NCI-H2196 treated with DMSO at 0.1 percent for 48 hours (cell line): ENCODE results near the gene MYO15B.

ENCODE experiments used
- DNase-seq: peaks from one replicate; lab custom pipeline; 2025; ENCODE audit not compliant: unreplicated experiment; lab: John Stamatoyannopoulos, UW

MYO15B gene

DNA sequence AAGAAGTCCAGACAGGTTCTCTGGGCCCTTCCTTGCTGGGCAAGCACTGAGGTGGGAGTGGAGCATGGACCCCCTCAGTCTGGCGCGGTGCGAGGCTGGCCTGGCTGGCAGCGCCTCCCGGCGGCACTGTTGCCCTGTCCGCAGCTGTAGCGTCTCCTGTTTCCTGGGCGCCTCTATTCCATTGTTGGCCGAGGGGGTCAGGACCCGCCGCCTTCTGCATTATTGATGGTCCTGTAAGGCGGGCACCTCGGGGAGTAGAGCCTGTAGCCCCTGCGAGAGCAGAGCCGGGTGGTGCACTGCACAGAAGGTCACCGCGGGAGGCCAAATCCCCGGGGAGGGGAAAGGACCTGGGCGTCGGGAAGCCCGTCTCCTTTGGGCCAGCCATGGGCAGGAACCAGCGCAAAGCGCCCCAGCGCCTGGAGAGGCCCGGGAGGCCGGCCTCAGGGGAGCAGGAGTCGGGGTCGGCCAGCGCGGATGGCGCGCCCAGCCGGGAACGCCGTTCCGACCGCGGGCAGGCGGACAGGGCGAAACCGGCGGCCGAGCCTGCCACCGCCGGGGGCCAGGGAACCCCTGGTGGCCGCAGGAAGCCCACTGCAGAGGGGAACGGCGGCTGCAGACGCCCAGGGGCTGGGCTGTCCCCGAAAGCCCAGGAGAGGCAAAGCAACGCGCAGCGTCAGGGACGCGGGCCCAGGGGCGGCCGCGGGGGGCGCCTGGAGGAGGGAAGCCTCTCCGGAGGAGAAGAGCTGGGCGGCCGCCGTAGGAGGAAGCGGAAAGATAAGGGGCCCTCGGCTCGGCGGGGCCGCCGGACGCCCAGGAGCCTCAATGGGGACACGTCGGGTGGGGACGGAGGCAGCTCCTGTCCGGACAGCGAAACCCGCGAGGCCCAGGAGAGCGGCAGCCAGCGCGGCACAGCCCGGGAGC is at the start of gene MYO15B:
MYO15B (plus strand) TSS at position 126 of the 921 bp plus-strand sequence; CDS start at position 384, 258 bp downstream.
- peak; percentile 19 for DNase-seq

DNA sequence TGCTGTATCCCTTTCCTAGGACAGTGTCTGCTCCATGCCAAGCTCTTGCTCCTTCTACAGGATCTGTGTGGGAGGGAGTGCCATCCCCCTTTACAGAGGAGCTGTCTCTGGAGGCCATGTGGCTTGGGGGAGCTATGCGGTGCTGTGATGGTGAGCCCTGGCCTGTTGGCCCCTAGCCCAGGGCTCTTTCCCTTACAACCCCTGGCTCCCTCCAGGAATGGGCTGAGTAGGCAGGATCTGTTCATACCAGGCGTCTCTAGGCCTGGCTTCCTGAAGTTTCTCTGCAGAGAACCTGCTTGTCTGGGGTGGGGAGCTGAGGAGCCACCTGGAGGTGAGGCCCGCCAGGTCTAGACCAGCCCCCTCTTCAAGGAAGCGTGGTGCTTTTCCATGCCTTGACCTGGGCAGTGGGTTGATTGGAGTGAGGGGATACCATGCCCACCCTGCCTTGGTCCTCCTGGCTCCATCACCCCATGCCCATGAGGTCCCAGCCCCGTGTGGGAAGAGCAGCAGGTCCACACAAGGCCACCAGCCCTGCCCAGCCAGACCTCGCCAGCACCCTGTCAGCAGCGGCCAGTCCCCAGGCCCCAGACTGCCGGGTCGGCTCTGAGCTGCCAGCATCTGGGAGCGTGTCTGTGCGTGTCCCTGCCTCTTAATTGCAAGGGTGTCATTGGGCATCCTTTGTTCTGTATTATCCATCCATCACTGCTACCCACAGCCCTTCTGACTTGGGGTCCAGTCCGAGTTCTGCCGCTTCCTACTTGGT is 47.5 kb upstream of the MYO15B start:
- no peak for DNase-seq

GRCh38 chr17:75540923-75541503 is 46.6 kb upstream of the MYO15B start:
- DNase-seq, result no peak

DNA sequence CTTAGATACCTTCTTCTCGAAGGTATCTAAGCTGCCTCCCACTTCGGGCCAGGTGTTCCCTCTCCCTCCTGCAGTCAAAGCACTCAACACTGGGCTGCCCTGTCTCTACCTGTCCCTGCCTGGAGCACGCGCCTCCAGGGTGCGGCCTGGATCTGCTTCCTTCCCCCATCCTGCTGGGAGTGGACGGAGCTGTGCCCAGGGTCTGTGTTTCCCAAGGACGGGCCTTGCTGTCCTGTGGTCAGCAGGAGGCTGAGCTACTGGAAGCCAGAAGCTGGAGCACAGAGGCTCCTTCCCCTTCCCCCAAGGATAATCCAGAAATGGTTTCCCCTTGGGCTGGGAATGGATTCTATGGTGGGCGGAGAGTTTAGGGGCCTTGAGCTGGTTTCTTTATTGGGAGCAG is 45.4 kb upstream of the MYO15B start:
- DNase-seq, result no peak

DNA sequence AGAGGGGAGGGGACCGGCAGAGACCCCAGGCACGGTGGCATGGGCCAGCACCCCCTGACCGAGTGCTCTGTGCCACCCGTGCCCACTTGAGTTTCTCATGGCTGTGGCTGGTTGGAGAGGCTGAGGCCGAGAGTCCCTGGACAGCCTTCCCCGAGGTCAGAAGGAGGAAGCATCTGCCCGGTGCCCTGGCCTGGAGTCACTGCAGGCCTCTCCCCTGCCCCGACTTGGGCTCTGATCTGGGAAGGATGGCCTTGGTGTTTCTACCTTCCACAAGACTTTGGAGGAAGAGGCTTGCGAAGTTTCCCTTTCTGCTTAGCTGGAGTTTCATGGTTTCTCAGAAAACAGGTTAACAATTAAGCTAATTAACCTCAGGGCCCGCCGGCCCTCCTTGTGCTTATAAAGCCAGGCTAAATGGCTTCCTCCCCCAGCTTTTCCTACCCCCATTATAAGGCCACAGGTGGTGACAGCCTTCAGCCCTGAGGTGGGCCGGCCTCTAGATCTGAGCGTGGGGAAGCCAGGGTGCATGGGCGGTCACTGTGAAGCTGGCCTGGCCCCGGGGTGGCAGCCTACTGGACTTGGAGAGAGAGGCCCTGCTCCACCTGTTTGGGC is 44.8 kb upstream of the MYO15B start:
- DNase-seq, result no peak

GRCh38 chr17:75544250-75544649 is 43.4 kb upstream of the MYO15B start:
- DNase-seq, result no peak

- no peak for DNase-seq
Observed at GRCh38 chr17:75546181-75546580, 41.4 kb upstream of the MYO15B start.

GRCh38 chr17:75547091-75547490 is 40.5 kb upstream of the MYO15B start:
- no peak for DNase-seq

DNA sequence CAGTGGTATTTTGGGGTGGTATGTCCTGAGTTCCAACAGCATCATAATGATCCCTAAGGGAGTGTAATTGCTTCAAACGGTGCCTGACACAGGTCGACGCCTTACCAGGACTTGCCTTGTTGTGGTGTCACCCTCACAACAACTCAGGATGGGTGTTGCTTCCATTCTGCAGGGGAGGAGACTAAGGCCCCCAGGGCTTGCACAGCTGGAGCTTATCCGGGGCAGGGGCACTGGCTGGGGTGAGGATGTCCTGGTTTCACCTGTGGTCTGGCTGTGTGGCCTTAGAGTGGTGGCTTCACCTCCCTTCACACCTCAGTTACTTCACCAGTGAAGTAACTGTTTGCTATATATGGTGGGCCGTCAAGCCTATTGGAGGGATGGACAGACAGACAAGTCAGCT is 38.8 kb upstream of the MYO15B start:
- no peak for DNase-seq

DNA sequence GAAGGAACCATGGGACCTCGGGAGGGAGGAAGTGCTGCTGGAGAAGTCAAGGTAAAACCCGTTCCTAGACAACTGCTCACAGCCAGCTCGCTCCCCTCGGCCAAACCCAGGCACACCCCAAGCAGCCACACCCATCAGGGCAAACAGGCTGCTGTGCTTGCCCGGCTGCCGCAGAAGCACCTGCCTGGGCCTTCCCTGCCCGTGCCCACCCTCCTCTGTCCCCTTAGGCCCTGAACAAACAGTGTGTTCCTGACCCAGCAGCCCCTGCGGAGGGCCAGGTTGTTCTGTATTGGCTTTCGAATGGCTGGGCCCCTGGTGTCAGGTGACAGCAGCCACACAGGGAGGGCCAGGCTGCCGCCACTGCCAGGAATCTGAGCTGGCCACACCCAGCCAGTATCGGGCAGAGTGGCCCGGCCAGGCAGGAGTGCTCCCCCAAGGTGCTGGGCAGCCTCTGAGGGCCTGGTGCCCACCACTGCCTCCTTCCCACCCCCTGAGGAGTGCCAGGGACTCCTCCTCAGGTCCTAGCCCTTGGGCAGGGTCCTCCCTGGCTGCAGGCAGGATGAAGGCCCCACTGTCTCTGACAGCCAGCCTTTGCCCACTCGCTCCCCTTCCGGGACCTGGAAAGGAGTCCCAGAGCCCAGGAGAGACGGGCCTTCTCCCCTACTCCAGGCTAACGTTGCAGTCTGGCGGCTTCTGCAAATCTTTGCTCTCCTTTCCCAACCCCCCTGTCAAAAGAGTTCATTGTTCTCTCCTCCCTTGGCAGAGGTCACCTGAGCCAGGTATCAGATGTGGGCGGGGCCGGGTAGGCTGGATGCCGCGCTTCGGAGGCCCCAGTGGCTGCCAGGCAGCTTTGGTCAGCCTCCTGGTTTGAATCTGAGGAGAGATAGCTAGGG is 38.1 kb upstream of the MYO15B start:
- peak; percentile 84 for DNase-seq

DNA sequence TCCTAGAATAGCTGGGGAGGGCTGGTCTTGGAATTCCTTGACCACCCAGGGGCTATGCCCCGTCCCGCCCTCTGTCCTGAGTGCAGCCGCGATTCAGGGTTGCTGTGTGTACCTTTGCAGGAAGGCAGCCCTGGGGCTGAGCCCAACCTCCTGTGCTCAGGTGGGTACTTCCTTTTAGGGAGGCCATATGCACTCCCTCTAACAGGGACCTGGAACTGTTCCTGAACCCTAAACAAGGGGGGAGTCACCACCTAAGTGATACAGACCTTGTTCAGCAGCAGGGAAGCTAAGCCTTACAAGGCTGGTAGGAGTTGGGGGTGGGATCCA is 37.5 kb upstream of the MYO15B start:
- no peak for DNase-seq

- no peak for DNase-seq
Observed at GRCh38 chr17:75551266-75551665, 36.3 kb upstream of the MYO15B start.

DNA sequence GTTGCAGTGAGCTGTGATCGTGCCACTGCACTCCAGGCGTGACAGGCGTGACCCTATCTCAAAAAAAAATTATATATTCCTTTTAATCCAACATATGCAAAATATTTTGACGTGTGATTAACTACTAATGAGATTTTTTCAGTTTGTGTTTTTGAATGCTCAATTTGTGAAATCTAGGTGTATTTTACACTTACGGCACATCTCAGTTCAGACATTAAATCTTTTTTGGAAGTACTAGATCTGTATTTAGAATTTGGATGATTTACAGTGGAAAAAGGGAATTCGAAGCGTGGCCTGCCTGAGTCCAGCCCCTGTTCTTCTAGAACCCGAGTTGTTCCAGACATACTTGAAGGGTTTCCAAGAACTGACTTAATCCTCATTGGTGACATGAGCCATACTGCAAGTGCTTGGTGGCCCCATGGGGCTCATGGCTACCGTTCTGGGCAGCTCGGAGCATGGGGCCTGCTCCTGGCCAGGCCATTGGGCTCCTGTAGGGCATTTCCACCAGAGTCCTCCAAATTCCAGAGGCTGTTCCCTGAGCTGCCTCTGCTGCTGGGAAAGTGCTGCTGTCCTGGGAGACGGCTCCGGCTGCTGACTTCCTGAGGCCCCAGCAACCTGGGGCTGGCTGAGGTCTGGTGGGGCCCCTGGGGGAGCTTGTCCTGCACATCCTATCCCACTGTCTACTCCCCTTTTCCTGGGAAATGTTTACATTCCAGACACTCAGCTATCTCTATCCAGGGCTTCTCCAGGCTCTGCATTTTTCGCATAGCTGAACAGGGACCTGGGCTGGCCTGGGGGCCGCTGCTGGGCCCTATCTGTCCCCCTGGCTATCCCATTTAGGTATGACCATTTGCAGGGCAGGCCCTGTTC is 34.9 kb upstream of the MYO15B start:
- DNase-seq, result no peak

GRCh38 chr17:75553295-75554110 is 34.1 kb upstream of the MYO15B start:
- DNase-seq, result no peak

GRCh38 chr17:75555679-75556153 is 31.9 kb upstream of the MYO15B start:
- no peak for DNase-seq

DNA sequence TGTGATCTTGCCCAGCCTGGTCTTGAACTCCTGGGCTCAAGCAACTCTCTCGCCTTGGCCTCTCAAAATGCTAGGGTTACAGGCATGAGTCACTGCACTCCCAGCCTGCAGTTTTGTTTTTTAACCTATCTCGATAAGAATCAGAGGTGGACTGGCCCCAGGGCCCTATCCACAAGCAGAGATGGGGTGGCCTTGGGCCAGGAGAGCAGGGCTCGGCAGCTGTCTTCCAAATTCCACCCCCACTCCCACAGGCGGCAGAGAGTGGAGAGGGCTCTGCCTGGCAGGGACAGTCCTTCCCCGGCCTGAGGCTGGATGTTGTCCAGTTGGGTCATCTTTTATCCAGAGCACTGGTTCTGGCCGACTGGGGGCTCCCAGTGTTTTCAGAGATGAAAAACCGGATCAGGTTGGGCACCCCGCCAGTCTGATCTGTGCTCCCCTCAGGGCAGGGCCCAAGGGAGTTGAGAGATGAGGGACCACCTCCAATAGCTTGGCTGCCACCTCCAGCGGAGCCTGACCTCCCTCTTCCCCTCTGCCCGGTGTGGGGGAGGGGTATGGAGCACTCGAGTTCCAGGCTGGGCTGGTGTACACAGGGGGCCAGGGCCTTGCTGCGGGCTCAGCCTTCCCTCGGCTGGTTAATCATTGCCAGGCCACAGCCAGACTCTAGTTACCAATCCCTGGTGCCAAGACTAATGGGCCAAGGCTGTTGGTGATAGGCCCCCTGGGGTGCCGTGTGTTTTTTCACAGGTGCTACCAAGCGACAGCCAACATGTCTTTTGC is 30.3 kb upstream of the MYO15B start:
- DNase-seq, result peak; percentile 86

GRCh38 chr17:75557852-75558665 is 29.5 kb upstream of the MYO15B start:
- DNase-seq, result no peak
